NCI-H146 (cell line): ENCODE measurements around the gene SGO2.
A peak's percentile ranks its signal among the peaks of the same experiment; 100 is the strongest.

Experiments
- DNase-seq: peaks from one replicate; lab custom pipeline; 2025; lab: John Stamatoyannopoulos, UW

SGO2 gene, protein sequence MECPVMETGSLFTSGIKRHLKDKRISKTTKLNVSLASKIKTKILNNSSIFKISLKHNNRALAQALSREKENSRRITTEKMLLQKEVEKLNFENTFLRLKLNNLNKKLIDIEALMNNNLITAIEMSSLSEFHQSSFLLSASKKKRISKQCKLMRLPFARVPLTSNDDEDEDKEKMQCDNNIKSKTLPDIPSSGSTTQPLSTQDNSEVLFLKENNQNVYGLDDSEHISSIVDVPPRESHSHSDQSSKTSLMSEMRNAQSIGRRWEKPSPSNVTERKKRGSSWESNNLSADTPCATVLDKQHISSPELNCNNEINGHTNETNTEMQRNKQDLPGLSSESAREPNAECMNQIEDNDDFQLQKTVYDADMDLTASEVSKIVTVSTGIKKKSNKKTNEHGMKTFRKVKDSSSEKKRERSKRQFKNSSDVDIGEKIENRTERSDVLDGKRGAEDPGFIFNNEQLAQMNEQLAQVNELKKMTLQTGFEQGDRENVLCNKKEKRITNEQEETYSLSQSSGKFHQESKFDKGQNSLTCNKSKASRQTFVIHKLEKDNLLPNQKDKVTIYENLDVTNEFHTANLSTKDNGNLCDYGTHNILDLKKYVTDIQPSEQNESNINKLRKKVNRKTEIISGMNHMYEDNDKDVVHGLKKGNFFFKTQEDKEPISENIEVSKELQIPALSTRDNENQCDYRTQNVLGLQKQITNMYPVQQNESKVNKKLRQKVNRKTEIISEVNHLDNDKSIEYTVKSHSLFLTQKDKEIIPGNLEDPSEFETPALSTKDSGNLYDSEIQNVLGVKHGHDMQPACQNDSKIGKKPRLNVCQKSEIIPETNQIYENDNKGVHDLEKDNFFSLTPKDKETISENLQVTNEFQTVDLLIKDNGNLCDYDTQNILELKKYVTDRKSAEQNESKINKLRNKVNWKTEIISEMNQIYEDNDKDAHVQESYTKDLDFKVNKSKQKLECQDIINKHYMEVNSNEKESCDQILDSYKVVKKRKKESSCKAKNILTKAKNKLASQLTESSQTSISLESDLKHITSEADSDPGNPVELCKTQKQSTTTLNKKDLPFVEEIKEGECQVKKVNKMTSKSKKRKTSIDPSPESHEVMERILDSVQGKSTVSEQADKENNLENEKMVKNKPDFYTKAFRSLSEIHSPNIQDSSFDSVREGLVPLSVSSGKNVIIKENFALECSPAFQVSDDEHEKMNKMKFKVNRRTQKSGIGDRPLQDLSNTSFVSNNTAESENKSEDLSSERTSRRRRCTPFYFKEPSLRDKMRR

DNA sequence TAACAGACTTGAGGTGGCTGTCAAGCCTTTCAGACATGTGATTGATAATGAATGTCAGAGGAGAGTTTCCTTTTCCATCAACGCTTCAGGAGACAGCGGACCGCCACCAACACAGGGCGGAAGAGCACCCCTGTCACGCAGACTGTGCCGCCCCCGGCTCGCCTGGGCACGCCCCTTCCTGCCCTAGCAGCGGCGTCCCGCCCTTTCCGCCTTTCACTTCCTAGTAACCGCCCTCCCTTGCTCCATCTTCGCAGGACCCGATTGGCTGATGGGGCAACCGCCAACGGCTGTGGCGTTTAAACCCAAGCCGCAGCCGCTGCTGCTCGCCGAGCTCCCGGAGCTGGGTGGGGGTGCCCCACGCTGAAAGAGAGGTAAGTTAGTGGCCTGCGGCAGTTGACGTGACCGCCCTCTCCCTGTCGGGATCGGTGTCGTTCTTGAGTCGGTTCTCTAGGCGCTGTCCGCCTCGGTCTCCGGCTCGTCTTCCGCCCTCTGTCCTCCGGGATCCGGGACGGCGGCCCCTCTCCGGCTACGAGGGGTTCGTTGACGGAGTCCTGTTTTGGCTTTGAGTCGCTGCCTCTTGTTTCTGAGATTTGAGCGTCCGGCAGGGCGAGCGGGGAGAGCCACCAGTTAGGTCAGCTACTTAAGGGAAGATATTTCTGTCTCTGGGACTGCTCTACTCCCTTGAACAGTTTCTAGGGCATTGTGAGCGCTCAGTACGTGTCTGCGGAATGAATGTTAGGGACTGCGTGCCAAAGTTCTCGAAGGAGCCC lies at the start of gene SGO2:
SGO2 (plus strand) TSS at position 326 of the 770 bp plus-strand sequence. CDS start 6,769 bp downstream, outside the sequence.
- peak; percentile 92 for DNase-seq

DNA sequence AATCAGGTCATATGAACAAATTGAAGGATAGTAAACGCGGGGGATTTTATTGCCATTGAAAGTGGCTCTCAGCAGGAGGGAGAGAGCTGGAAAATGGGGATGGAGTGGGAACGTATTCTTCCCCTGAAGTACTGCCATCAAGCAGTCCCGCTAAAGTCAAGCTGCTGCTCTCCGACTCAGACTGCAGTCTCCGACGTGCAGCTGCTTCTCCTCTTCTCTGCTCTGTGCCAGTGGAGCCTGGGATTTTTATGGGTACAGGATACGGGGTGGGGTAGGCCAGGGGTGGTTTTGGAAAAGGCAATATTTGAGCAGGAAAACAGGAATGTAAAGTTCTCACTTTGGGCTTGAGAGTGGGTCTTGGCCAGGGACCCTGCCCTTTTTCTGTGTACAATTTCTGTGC lies 49.2 kb upstream of the SGO2 start:
- no peak for DNase-seq

DNA sequence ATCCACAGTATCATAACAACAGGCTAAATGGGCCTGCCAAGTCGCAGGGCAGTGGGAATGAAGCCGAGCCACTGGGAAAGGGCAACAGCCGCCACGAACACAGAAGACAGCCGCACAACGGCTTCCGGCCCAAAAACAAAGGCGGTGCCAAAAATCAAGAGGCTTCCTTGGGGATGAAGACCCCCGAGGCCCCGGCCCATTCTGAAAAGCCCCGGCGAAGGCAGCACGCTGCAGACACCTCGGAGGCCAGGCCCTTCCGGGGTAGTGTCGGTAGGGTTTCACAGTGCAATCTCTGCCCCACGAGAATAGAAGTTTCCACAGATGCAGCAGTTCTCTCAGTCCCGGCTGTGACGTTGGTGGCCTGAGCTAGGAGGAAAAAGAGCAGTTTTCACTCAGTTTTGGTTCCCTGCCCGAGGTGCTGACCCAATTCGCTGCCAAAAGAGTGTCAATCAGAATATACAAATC lies 48.3 kb upstream of the SGO2 start:
- no peak for DNase-seq

DNA sequence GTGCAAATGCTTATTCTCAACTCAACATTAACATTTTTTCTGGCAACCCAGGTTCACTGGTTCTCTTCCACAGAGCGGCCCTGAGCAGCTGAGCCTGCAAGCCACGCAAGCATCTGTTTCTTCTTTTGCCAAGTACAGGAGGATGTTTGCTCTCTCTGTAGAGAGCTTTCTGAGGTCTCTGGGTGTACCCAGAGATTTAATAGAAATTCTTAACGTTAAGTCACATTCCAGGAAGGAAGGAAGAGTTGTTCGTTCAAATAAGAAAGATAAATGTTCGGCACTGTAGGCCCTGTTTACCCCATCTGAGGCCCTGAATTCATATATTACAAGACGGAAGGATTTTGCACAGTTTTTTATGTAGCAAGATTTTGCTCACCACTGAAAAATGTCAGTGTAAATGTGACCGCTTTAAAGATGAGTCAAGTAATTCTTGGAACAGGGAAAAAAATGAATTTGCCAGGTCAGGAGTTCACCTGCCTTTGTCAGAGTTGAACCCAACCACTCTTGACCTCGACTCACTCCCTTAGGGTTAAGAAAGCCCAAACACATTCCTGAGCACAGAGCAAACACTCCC lies 46.2 kb upstream of the SGO2 start:
- no peak for DNase-seq

DNA sequence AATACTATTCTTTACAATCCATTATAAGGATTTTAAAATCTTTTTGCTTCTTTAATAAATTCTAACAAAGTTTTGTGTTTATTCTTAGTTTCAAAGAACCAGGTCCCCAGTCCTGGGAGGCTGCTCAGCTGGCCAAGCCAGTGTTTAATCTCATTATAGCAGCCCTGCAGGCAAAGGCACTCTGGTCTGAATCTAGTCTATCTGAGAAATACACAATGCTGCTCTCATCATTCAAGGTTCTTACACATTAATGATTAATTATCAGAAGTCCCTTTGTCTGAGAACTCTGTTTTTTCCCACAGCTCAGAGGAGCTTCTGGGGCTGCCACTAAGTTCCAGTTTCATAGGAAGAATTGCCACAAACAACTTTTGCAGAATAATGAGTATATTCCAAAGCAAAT lies 43.8 kb upstream of the SGO2 start:
- no peak for DNase-seq

DNA sequence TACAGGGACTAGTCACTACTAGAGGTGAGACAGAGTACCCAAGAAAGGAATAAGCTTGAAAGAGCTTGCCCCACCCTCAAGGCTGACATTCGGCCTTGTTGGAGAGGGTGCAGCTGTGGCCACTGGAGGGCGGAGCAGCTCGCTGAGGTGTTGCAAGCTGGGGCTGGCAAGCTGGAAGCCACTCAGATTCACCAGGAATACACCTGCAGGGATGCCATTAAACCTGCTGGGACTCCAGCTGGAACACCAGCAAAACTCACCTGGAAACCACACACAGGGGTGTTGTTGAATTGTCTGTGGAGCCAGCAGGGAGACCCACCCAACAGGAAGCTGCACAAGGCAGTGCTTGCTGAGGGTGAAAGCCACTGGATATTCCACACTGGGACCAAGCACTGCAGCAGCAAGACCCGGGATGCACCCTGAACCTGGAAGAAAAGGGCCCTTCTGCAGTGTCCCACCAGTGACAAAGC lies 42.2 kb upstream of the SGO2 start:
- DNase-seq: peak; percentile 82

DNA sequence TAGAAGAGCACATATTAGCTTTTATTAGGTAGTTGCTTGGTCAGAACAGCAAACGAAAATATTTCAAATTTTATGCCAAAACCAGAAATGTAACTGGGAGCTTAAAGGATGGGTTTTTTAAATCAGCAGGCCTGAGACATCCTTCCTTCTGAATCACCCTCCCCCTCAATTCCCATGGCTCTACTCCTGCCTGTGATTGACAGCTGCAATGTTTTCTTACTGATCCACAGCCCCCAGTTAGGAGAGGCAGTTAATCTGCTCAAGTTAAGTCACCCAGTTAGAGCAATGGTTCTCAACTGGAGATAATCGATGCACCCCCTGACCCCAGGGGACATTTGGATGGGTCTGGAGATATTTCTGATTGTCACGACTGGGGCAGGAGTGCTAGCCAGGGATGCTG lies 41.1 kb upstream of the SGO2 start:
- DNase-seq: no peak

DNA sequence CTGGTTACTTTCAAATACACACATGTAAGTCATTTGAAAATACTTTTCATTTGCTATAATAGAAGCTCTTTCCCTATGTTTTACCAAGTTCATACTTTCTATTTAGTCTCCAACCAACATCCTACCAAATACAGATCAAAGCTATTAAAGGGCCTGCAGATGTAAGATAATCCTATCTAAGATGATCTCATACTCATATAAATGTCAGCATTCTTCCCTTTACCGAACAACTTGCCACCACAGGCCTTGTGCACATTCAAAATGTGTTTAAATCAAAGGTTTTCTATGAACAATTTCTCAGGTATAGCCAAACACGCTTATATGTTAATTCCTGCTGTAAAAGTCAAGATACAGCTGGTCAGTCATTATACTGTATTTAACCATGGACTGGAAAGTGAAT lies 39.5 kb upstream of the SGO2 start:
- no peak for DNase-seq

DNA sequence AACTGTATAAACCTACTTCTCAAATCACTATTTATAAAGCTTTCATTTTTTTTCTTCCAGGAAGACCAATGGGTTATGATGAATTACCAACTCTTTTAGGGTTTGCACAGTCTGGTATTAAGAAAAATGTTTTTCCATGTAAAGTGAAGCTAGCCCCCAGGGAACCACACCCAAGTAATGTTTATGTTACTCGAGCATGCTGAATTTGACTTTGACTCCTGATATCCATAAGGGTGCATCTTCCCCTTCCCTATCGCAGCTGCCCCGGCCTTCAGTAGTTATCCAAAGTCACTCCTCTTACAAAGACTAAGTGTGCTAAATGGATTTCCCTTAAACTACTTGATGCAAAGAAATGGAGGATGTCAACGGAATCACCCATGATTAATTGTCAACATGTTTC lies 37.8 kb upstream of the SGO2 start:
- no peak for DNase-seq

DNA sequence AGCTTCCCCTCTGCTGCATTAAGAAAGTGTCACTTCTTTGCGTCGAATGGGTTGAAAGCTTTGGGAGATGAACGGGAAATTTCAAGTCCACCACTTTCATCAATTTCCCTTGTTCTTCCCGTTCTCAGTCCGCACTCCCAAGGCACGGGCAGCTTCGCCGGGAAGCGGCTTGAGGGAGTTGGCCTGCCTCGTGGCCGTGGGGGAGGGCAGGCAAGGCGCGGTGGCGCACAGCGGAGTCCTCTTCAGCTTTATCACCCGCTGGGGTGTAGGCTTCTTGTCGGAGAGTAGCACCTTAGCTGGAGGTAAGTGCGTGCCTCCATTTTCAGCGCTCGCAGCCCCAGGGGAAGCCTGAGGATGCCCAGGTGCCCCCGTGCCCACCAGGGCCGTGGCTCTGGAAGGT lies 36.0 kb upstream of the SGO2 start:
- no peak for DNase-seq

DNA sequence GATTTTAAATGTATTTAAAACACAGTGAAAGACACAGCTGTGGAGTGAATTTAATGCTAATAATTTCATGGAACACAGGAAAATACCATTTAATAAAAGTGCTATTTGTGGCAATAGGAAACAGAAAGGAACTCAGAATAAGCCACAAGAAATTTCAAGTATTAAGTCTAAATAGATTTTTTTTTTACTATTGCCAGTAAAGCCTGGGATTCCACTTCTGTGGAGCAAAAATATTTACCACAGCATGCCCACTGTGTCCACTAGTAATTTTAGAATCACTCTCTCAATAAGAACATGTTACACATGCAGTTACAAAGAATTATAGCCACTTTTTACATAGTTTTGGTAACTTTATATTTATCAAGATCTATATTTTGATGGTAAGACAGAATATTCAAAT lies 33.4 kb upstream of the SGO2 start:
- DNase-seq: no peak

DNA sequence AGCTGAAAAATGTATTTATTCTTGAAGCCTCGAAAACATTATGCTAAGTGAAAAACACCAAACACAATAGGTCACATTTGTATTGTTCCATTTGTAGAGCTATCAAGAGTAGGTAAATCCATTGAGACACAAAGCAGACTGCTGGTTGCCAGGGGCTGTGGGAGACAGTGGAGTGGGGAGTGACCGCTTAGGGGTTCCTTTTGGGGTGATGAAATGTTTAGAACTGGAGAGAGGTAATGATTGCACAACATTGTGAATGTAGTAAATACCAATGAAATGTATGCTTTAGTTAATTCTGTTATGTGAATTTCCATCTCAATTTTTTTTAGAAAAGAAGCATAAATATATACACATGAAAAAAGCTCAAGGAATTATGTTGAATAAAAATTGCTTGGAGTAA lies 32.0 kb upstream of the SGO2 start:
- DNase-seq: no peak

DNA sequence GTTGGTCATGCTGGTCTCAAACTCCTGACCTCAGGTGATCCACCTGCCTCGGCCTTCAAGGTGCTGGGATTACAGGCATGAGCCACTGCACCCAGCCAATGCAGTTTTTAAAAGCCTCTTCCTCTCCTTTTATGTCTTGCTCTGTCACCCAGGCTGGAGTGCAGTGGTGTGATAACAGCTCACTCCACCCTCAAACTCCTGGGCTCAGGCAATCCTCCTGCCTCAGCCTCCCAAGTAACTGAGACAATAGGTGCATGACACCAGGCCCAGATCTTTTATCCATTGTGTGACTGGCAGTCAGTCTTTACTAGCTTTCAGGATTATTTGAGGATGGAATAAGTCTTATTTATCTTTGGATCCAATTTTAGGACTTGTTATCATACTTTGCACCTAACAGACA lies 29.3 kb upstream of the SGO2 start:
- no peak for DNase-seq

DNA sequence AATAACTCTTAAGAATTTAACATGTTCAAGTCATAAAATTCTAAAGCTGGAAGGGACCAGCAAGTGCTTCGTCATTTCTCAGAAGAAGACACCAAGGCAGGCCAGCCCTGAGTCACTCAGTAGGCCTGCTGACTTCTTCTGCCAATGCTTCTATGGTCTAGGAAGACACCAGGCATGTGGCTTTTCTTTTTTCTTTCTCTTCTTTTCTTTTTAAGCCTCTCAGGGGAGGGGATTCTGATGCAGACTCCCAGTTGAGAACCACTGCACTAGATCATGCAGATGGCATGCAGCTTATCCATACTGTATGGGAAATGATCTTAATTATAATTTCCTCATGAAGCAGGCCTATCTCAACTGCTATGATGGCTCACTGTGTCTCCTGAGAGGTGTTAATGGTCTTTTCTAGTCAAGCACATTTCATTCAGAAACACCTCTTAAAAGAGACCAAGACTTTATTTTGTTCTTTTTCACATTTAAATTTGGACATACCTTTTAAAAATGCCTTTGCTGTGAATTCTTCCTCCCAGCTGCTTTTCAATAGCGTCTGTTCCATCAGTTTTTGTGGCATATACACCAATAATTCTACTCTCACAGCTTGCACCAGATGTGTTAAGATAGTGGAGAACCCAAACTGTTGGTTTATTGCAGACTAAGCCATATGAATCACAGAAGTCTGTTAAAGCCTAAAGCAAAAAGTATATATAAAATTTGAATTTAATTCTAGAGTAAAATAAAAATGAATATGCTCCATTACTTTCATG lies 27.4 kb upstream of the SGO2 start:
- DNase-seq: no peak

DNA sequence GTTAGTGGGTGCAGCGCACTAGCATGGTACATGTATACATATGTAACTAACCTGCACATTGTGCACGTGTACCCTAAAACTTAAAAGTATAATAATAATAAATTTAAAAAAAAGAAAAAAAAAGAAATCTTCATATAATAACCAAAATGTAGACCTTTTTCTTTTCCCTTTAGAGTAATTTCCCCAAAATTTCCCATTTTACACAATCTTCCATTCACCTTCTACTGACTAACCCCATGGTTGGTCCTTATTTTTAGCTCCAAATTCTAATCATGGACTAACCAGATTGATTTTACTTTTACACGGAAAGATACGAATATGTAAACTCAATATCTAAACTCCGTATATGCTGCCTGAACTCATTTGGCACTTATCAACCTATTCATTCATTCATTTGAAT lies 23.8 kb upstream of the SGO2 start:
- no peak for DNase-seq

DNA sequence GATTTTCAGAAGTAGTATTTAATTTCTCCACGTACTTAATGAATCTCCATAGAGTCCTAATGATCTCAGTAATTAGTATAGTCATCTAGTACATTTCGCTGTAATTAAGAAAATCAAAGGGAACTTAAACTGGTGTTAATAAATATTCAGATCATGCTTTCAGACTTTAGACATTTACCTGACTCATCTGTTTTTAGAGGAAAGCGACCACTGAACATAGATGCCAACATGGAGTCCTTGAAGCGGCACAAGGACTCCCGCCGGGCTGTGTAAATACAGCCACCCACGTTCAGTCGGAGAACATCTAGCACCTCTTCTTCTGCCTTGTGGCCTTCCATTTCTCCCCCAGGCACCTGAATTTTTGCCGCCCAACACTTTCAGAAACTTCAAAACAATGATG lies 19.3 kb upstream of the SGO2 start:
- DNase-seq: peak; percentile 67

DNA sequence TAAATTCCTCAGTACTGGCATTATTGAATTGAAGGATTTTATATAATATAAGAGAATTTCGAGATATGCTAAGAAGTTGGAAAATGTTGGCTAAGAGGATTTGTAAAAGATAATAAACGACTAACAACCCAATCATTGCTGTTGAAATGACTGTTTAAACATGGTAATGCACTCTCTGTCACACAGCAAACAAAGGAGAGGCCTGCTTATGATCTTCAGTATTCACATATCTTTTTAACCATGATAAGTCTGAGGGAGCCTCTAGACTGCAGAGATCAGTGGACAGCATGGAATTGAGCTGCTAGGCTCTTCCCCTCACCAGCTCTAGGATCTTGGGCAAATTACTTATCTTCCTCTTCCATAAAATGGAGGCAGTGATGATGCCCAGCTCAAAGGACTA lies 18.8 kb upstream of the SGO2 start:
- peak; percentile 47 for DNase-seq

DNA sequence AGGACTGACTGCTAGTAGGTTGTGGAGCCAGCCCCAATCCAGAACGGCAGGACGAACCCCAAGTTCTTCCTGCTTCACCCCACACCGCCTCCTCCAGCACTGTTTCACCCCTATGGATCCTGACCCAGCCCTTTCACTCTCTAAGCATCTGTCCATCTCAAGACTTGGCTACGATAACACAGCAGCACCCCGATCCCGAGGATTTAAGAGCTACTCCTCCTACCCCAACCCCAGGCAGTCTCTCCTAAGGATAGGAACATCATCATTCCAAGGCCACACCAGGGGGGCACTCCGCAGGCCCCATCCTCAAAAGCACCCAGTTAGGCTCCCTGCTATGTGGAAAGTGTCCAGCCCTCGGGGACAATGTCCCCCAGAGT lies 16.8 kb upstream of the SGO2 start:
- peak; percentile 20 for DNase-seq

DNA sequence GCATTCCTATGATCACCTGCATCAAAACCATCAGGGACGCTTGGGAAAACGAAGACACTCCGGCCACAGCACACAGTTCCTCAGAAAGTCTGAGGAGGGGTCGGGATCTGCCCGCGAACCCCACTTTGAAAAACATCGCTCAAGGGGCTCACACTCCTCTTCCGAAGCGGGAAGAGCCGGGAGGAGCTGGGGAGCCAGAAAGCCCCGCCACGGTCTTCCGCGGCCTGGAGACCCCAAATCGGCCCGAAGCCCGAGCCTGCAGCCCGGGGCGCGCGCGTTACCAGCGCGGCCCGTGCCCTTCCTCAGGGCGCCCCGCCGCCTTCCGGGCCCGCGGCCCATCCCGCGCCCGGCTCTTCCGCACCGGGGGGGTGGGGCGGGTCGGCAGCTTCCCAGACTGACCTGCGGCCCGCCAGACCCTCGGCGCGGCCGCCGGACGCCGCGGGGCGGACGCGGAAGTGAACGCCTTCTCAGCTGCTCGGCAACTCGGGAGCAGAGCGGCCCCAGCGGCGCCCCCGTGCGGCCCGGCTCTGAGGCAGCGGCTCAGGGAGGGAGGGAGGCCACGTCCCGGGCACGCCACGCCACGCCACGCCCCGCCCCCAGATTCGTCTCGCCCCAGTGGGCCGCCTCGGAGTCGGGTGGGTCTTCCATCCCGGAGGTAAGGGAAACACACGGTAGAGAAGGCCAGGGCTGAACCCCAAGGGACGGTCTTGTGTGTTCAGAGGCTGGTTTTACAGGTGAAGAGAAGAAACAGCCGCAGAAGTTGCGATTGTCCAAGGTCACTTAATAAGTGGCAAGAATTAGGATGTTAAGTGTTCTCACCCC lies 16.2 kb upstream of the SGO2 start, which contains the start of gene KCTD18:
KCTD18 (minus strand) TSS at position 457 of the 822 bp plus-strand sequence. CDS start 3,052 bp downstream, outside the sequence.
- DNase-seq: peak; percentile 85
